ENCODE data around the gene PLEKHG7.

The PLEKHG7 gene

GRCh38 chr12:92721656-92722055 lies 18.9 kb downstream of the PLEKHG7 start:
- Histone ChIP-seq H3K27me3 (ENCODE audit: low read depth, low read length) (no peaks in the 10 kb centered on the region), H3K9me3 (ENCODE audit: insufficient read depth, low read length) (no peaks in the 10 kb centered on the region), H3K27ac (ENCODE audit: low read length) (no peak overlapping the region), H3K79me2 (ENCODE audit: low read length) (no peaks in the 10 kb centered on the region), H3K4me1 (ENCODE audit: low read length) (no peaks in the 10 kb centered on the region), H3K4me2 (ENCODE audit: low read length) (no peak overlapping the region), H3K4me3 (ENCODE audit: low read length) (no peak overlapping the region), H4K20me1 (ENCODE audit: insufficient read depth, low read length) (no peaks in the 10 kb centered on the region), H3K9ac (ENCODE audit: low read length) (no peak overlapping the region), H2AFZ (ENCODE audit: low read depth, low read length) (no peak overlapping the region), H3K36me3 (replicated peaks; ENCODE audit: low read depth, low read length) (peaks cover 6% of the 10 kb centered on the region)
- TF ChIP-seq EZH2phosphoT487 (IDR thresholded peaks at IDR 0.05; ENCODE audit: low read depth) (no peak), CTCF (IDR thresholded peaks at IDR 0.05; ENCODE audit: low read depth, low read length) (no peak)

- peaks cover 6% of the 10 kb centered on the region for H3K36me3 ChIP-seq (replicated peaks; ENCODE audit: low read depth, low read length)
- H3K4me1 ChIP-seq (ENCODE audit: low read length): no peaks in the 10 kb centered on the region
- H3K4me2 ChIP-seq (ENCODE audit: low read length): no peak overlapping the region
- no peaks in the 10 kb centered on the region for H3K79me2 ChIP-seq (ENCODE audit: low read length)
- H3K27me3 ChIP-seq (ENCODE audit: low read depth, low read length): no peaks in the 10 kb centered on the region
- no peak for TF ChIP-seq CTCF (IDR thresholded peaks at IDR 0.05; ENCODE audit: low read depth, low read length)
- TF ChIP-seq EZH2phosphoT487 (IDR thresholded peaks at IDR 0.05; ENCODE audit: low read depth): no peak
- no peak overlapping the region for H3K9ac ChIP-seq (ENCODE audit: low read length)
- H3K9me3 ChIP-seq (ENCODE audit: insufficient read depth, low read length): no peaks in the 10 kb centered on the region
- H4K20me1 ChIP-seq (ENCODE audit: insufficient read depth, low read length): no peaks in the 10 kb centered on the region
- H2AFZ ChIP-seq (ENCODE audit: low read depth, low read length): no peak overlapping the region
- no peak overlapping the region for H3K27ac ChIP-seq (ENCODE audit: low read length)
- H3K4me3 ChIP-seq (ENCODE audit: low read length): no peak overlapping the region
Measured at GRCh38 chr12:92722897-92723296, 20.1 kb downstream of the PLEKHG7 start.

- Histone ChIP-seq H3K27me3 (ENCODE audit: low read depth, low read length) (no peaks in the 10 kb centered on the region), H3K36me3 (replicated peaks; ENCODE audit: low read depth, low read length) (peaks cover 6% of the 10 kb centered on the region), H4K20me1 (ENCODE audit: insufficient read depth, low read length) (no peaks in the 10 kb centered on the region), H3K4me3 (ENCODE audit: low read length) (no peak overlapping the region), H2AFZ (ENCODE audit: low read depth, low read length) (no peak overlapping the region), H3K79me2 (ENCODE audit: low read length) (no peaks in the 10 kb centered on the region), H3K4me2 (ENCODE audit: low read length) (no peak overlapping the region), H3K9ac (ENCODE audit: low read length) (no peak overlapping the region), H3K4me1 (ENCODE audit: low read length) (no peaks in the 10 kb centered on the region), H3K9me3 (ENCODE audit: insufficient read depth, low read length) (no peaks in the 10 kb centered on the region), H3K27ac (ENCODE audit: low read length) (no peak overlapping the region)
- TF ChIP-seq EZH2phosphoT487 (IDR thresholded peaks at IDR 0.05; ENCODE audit: low read depth): no peak
- no peak for TF ChIP-seq CTCF (IDR thresholded peaks at IDR 0.05; ENCODE audit: low read depth, low read length)
Measured at GRCh38 chr12:92726850-92727249, 24.1 kb downstream of the PLEKHG7 start.

- Histone ChIP-seq H3K79me2 (ENCODE audit: low read length) (no peaks in the 10 kb centered on the region), H3K9me3 (ENCODE audit: insufficient read depth, low read length) (no peaks in the 10 kb centered on the region), H3K4me2 (ENCODE audit: low read length) (no peak overlapping the region), H3K4me1 (ENCODE audit: low read length) (no peaks in the 10 kb centered on the region), H4K20me1 (ENCODE audit: insufficient read depth, low read length) (no peaks in the 10 kb centered on the region), H3K4me3 (ENCODE audit: low read length) (no peak overlapping the region), H3K27ac (ENCODE audit: low read length) (no peak overlapping the region), H2AFZ (ENCODE audit: low read depth, low read length) (no peak overlapping the region), H3K36me3 (replicated peaks; ENCODE audit: low read depth, low read length) (peaks cover 4% of the 10 kb centered on the region), H3K9ac (ENCODE audit: low read length) (no peak overlapping the region), H3K27me3 (ENCODE audit: low read depth, low read length) (no peaks in the 10 kb centered on the region)
- TF ChIP-seq EZH2phosphoT487 (IDR thresholded peaks at IDR 0.05; ENCODE audit: low read depth) (no peak), CTCF (IDR thresholded peaks at IDR 0.05; ENCODE audit: low read depth, low read length) (no peak)
Measured at GRCh38 chr12:92729773-92730305, 27.1 kb downstream of the PLEKHG7 start.
